ENCODE results near the gene SYNE3.

Gene SYNE3

GRCh38 chr14:95503365-95504134 is 12.9 kb downstream of the SYNE3 start:
- no peak for DNase-seq

GRCh38 chr14:95502381-95502950 is 14.0 kb downstream of the SYNE3 start:
- DNase-seq, result no peak

GRCh38 chr14:95500772-95501401 is 15.6 kb downstream of the SYNE3 start:
- DNase-seq, result no peak

- DNase-seq, result no peak
These were observed 16.2 kb downstream of the SYNE3 start for GRCh38 chr14:95500201-95500681.

- no peak for DNase-seq
These were observed 17.1 kb downstream of the SYNE3 start for GRCh38 chr14:95499354-95499750.

- no peak for DNase-seq
These were observed 17.7 kb downstream of the SYNE3 start for GRCh38 chr14:95498622-95499353.

- DNase-seq, result no peak
These were observed 18.9 kb downstream of the SYNE3 start for GRCh38 chr14:95497561-95498011.

- DNase-seq, result no peak
These were observed 19.7 kb downstream of the SYNE3 start for GRCh38 chr14:95496690-95497259.

- no peak for DNase-seq
These were observed 20.3 kb downstream of the SYNE3 start for GRCh38 chr14:95496111-95496681.

GRCh38 chr14:95495538-95496025 is 20.9 kb downstream of the SYNE3 start:
- peak; percentile 62 for DNase-seq

GRCh38 chr14:95495076-95495475 is 21.4 kb downstream of the SYNE3 start:
- DNase-seq, result no peak

GRCh38 chr14:95494456-95494855 is 22.0 kb downstream of the SYNE3 start:
- DNase-seq, result no peak

GRCh38 chr14:95493976-95494375 is 22.5 kb downstream of the SYNE3 start:
- no peak for DNase-seq

- no peak for DNase-seq
These were observed 22.9 kb downstream of the SYNE3 start for GRCh38 chr14:95493503-95493902.

GRCh38 chr14:95491936-95492608 is 24.4 kb downstream of the SYNE3 start:
- no peak for DNase-seq

GRCh38 chr14:95490727-95491451 is 25.6 kb downstream of the SYNE3 start:
- no peak for DNase-seq

GRCh38 chr14:95490138-95490509 is 26.3 kb downstream of the SYNE3 start:
- DNase-seq, result no peak

- DNase-seq, result no peak
These were observed 27.0 kb downstream of the SYNE3 start for GRCh38 chr14:95489214-95490137.

- no peak for DNase-seq
These were observed 27.9 kb downstream of the SYNE3 start for GRCh38 chr14:95488376-95489213.

Data from activated CD8-positive, alpha-beta memory T cell treated with anti-CD3 and anti-CD28 coated beads for 24 hours (primary cell).